Endothelial cell of umbilical vein (primary cell): ENCODE measurements around the gene ANKRD12.

ENCODE experiments used
- POLR2A ChIP-seq: IDR thresholded peaks from 2 replicates; pipeline ENCODE4 v1.6.1; 2012; ENCODE audit warnings: low read depth, mild to moderate bottlenecking, control low read depth, low read length
- POLR2AphosphoS5 ChIP-seq: IDR thresholded peaks from 2 replicates; pipeline ENCODE4 v1.6.1; 2012; ENCODE audit warnings: low read depth, mild to moderate bottlenecking, control low read depth, low read length, moderate library complexity; ENCODE audit not compliant: insufficient read depth

DNA sequence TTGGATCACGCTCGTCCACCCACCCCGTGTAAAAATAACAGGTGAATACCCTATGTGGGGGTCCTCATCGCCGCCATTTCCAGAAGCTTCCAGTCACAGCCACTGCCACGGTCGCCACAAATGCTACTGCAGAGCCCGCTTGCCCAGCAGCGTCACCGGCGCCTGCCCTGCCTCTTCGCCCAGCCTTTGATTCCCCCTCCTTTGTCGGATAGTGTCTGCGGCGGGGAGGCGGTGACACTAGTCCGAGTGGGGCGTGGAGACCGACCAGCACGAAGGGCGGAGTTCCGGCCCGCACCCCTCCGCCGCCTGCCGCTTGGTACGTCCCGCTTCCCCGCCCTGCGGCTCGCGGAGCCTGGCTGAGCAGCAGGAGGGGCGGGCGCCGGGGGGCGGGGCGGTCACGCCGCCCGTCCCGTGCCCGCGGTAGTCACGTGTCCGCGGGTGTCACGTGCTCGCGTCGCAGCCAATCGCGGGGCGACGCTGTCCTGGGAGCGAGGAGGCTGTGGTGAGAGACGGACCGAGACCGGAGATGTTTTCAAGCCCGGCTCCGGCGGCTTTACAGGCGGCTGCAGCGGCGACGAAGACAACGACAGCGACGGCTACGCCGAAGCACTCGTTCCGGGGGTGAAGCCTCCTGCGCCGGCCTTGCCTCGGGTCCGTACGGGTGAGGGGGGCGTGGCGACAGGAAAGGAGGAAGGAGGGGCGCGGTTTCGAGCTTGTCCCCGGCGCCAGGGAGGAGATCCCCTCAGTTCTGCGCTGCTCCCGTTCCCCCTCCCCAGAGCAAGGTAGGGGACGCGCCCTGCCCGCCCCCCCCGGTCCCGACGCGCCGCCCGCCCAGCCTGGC is at the start of gene ANKRD12:
- TF ChIP-seq POLR2AphosphoS5 (peak; percentile 94), POLR2A (peak; percentile 82)
